ENCODE measurements around the gene DACH1. TPM values are rescaled to one million over a fixed set of nuclear protein-coding genes. Genes with fewer than 3 reads are reported as not detected.

The DACH1 gene
- total RNA-seq, 4 donors from 2014 or later: 1.2 to 7.9 (median 4.4) TPM

- no peak for TF ChIP-seq CTCF (IDR thresholded peaks at IDR 0.05; ENCODE audit: low read depth)
Measured at GRCh38 chr13:71703138-71703537, 163.9 kb downstream of the DACH1 start.

DNA sequence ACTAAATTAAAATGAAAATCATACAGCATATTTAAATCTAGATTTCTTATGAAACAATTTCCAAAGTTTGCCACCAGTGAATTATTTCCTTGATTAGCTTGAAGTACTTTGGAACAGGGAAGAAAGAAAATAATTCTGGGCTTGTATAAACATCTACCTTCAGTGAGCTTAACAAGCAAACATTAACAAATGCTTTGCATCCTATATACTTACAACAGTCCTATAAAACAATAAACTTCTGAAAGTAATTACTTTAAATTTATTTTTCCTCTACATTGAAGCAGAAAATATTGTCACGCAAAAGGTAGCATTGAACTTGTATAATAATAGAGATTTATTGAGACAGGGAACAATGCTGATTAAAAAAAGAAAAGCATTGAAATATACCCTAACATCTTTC, 164.8 kb downstream of the DACH1 start:
- TF ChIP-seq CTCF (IDR thresholded peaks at IDR 0.05; ENCODE audit: low read depth): no peak

GRCh38 chr13:71701741-71702140, 165.3 kb downstream of the DACH1 start:
- no peak for TF ChIP-seq CTCF (IDR thresholded peaks at IDR 0.05; ENCODE audit: low read depth)

GRCh38 chr13:71699342-71699741, 167.7 kb downstream of the DACH1 start:
- no peak for TF ChIP-seq CTCF (IDR thresholded peaks at IDR 0.05; ENCODE audit: low read depth)

- TF ChIP-seq CTCF (IDR thresholded peaks at IDR 0.05; ENCODE audit: low read depth): no peak
Measured at GRCh38 chr13:71695662-71696061, 171.3 kb downstream of the DACH1 start.

GRCh38 chr13:71685072-71685471, 181.9 kb downstream of the DACH1 start:
- no peak for TF ChIP-seq CTCF (IDR thresholded peaks at IDR 0.05; ENCODE audit: low read depth)

GRCh38 chr13:71681901-71682613, 184.9 kb downstream of the DACH1 start:
- no peak for TF ChIP-seq CTCF (IDR thresholded peaks at IDR 0.05; ENCODE audit: low read depth)
